Measurements from ENCODE around the gene RFX7.

The RFX7 gene

GRCh38 chr15:56146756-56147155, 96.9 kb downstream of the RFX7 start:
- Mint-ChIP-seq H3K4me1 (peaks cover 39% of the 10 kb centered on the region), H3K36me3 (peaks cover 41% of the 10 kb centered on the region), H3K27ac (no peak overlapping the region), H3K9me3 (no peaks in the 10 kb centered on the region), H3K27me3 (no peaks in the 10 kb centered on the region), H3K4me3 (no peak overlapping the region)

GRCh38 chr15:56128081-56128480, 115.6 kb downstream of the RFX7 start:
- Mint-ChIP-seq H3K4me3 (no peak overlapping the region), H3K27me3 (no peaks in the 10 kb centered on the region), H3K9me3 (peaks cover 32% of the 10 kb centered on the region), H3K27ac (no peak overlapping the region), H3K4me1 (no peaks in the 10 kb centered on the region), H3K36me3 (peaks cover 55% of the 10 kb centered on the region)

GRCh38 chr15:56126409-56126808, 117.3 kb downstream of the RFX7 start:
- Mint-ChIP-seq H3K9me3 (peaks cover 38% of the 10 kb centered on the region), H3K27me3 (no peaks in the 10 kb centered on the region), H3K4me1 (no peaks in the 10 kb centered on the region), H3K27ac (no peak overlapping the region), H3K36me3 (peaks cover 59% of the 10 kb centered on the region), H3K4me3 (no peak overlapping the region)

GRCh38 chr15:56124391-56124790, 119.3 kb downstream of the RFX7 start:
- H3K27me3 Mint-ChIP-seq = no peaks in the 10 kb centered on the region
- peaks cover 42% of the 10 kb centered on the region for H3K9me3 Mint-ChIP-seq
- H3K36me3 Mint-ChIP-seq = peaks cover 50% of the 10 kb centered on the region
- no peaks in the 10 kb centered on the region for H3K4me1 Mint-ChIP-seq
- no peak overlapping the region for H3K4me3 Mint-ChIP-seq
- H3K27ac Mint-ChIP-seq = no peak overlapping the region

GRCh38 chr15:56105855-56106254, 137.8 kb downstream of the RFX7 start:
- Mint-ChIP-seq H3K36me3 (peaks cover 13% of the 10 kb centered on the region), H3K27ac (peak overlapping the region; percentile 57), H3K4me1 (peaks cover 5% of the 10 kb centered on the region), H3K9me3 (no peaks in the 10 kb centered on the region), H3K4me3 (no peak overlapping the region), H3K27me3 (no peaks in the 10 kb centered on the region)

- H3K4me3 Mint-ChIP-seq = no peak overlapping the region
- no peaks in the 10 kb centered on the region for H3K9me3 Mint-ChIP-seq
- peaks cover 14% of the 10 kb centered on the region for H3K36me3 Mint-ChIP-seq
- H3K27me3 Mint-ChIP-seq = no peaks in the 10 kb centered on the region
- no peaks in the 10 kb centered on the region for H3K4me1 Mint-ChIP-seq
- H3K27ac Mint-ChIP-seq = no peak overlapping the region
These were observed 141.2 kb downstream of the RFX7 start for GRCh38 chr15:56102441-56102840.

- Mint-ChIP-seq H3K36me3 (peaks cover 37% of the 10 kb centered on the region), H3K27ac (no peak overlapping the region), H3K27me3 (no peaks in the 10 kb centered on the region), H3K4me3 (no peak overlapping the region), H3K9me3 (no peaks in the 10 kb centered on the region), H3K4me1 (no peaks in the 10 kb centered on the region)
These were observed 144.4 kb downstream of the RFX7 start for GRCh38 chr15:56099311-56099710.

- Mint-ChIP-seq H3K4me3 (no peak overlapping the region), H3K4me1 (no peaks in the 10 kb centered on the region), H3K27me3 (no peaks in the 10 kb centered on the region), H3K9me3 (no peaks in the 10 kb centered on the region), H3K27ac (no peak overlapping the region), H3K36me3 (peaks cover 45% of the 10 kb centered on the region)
These were observed 145.3 kb downstream of the RFX7 start for GRCh38 chr15:56098195-56098863.

GRCh38 chr15:56095406-56095805, 148.3 kb downstream of the RFX7 start:
- Mint-ChIP-seq H3K4me1 (peaks cover 4% of the 10 kb centered on the region), H3K9me3 (no peaks in the 10 kb centered on the region), H3K36me3 (peaks cover 43% of the 10 kb centered on the region), H3K27ac (no peak overlapping the region), H3K4me3 (no peak overlapping the region), H3K27me3 (no peaks in the 10 kb centered on the region)

- no peak overlapping the region for H3K27ac Mint-ChIP-seq
These were observed 149.5 kb downstream of the RFX7 start for GRCh38 chr15:56094171-56094570.

GRCh38 chr15:56088389-56088788, 155.3 kb downstream of the RFX7 start:
- Mint-ChIP-seq H3K9me3 (peaks cover 5% of the 10 kb centered on the region), H3K36me3 (peaks cover 3% of the 10 kb centered on the region), H3K27ac (no peak overlapping the region), H3K27me3 (peaks cover 6% of the 10 kb centered on the region), H3K4me3 (no peak overlapping the region), H3K4me1 (peaks cover 13% of the 10 kb centered on the region)

More at GRCh38 chr15:56094171-56094570, 149.5 kb downstream of the RFX7 start:
- Mint-ChIP-seq H3K27me3 (no peaks in the 10 kb centered on the region), H3K36me3 (peaks cover 41% of the 10 kb centered on the region), H3K9me3 (peaks cover 4% of the 10 kb centered on the region), H3K4me3 (no peak overlapping the region), H3K4me1 (peaks cover 8% of the 10 kb centered on the region)

GRCh38 chr15:56086566-56086965, 157.1 kb downstream of the RFX7 start:
- H3K4me3 Mint-ChIP-seq = no peak overlapping the region

GRCh38 chr15:56082263-56082761, 161.4 kb downstream of the RFX7 start:
- no peaks in the 10 kb centered on the region for H3K9me3 Mint-ChIP-seq
- no peak overlapping the region for H3K4me3 Mint-ChIP-seq
- H3K36me3 Mint-ChIP-seq = peaks cover 2% of the 10 kb centered on the region
- H3K27ac Mint-ChIP-seq = no peak overlapping the region
- H3K27me3 Mint-ChIP-seq = peaks cover 10% of the 10 kb centered on the region
- H3K4me1 Mint-ChIP-seq = peaks cover 6% of the 10 kb centered on the region

More at GRCh38 chr15:56086566-56086965, 157.1 kb downstream of the RFX7 start:
- Mint-ChIP-seq H3K36me3 (peaks cover 2% of the 10 kb centered on the region), H3K27me3 (peaks cover 10% of the 10 kb centered on the region), H3K9me3 (peaks cover 5% of the 10 kb centered on the region), H3K4me1 (peaks cover 9% of the 10 kb centered on the region), H3K27ac (no peak overlapping the region)

GRCh38 chr15:56077081-56077480, 166.6 kb downstream of the RFX7 start:
- Mint-ChIP-seq H3K9me3 (no peaks in the 10 kb centered on the region), H3K4me3 (no peak overlapping the region), H3K27me3 (no peaks in the 10 kb centered on the region), H3K27ac (no peak overlapping the region), H3K4me1 (no peaks in the 10 kb centered on the region), H3K36me3 (no peaks in the 10 kb centered on the region)

GRCh38 chr15:56076640-56077039, 167.0 kb downstream of the RFX7 start:
- H3K36me3 Mint-ChIP-seq = no peaks in the 10 kb centered on the region
- no peaks in the 10 kb centered on the region for H3K9me3 Mint-ChIP-seq
- H3K27me3 Mint-ChIP-seq = peaks cover 2% of the 10 kb centered on the region
- H3K27ac Mint-ChIP-seq = no peak overlapping the region
- H3K4me1 Mint-ChIP-seq = no peaks in the 10 kb centered on the region
- no peak overlapping the region for H3K4me3 Mint-ChIP-seq

- Mint-ChIP-seq H3K27ac (no peak overlapping the region), H3K4me1 (no peaks in the 10 kb centered on the region), H3K36me3 (no peaks in the 10 kb centered on the region), H3K4me3 (no peak overlapping the region), H3K9me3 (peaks cover 6% of the 10 kb centered on the region), H3K27me3 (peaks cover 10% of the 10 kb centered on the region)
These were observed 169.0 kb downstream of the RFX7 start for GRCh38 chr15:56074481-56075265.

Measured in activated naive CD4-positive, alpha-beta T cell treated with anti-CD3 and anti-CD28 coated beads, Interleukin-2, amount 50 U/mL, for 24 hours (primary cell).